Kidney capillary endothelial cell (primary cell): ENCODE measurements around the gene CRMP1.

ENCODE experiments used
- DNase-seq: peaks from one replicate; pipeline ENCODE4 v3.0.0-alpha.2; 2018; ENCODE audit warnings: low spot score

The CRMP1 gene

DNA sequence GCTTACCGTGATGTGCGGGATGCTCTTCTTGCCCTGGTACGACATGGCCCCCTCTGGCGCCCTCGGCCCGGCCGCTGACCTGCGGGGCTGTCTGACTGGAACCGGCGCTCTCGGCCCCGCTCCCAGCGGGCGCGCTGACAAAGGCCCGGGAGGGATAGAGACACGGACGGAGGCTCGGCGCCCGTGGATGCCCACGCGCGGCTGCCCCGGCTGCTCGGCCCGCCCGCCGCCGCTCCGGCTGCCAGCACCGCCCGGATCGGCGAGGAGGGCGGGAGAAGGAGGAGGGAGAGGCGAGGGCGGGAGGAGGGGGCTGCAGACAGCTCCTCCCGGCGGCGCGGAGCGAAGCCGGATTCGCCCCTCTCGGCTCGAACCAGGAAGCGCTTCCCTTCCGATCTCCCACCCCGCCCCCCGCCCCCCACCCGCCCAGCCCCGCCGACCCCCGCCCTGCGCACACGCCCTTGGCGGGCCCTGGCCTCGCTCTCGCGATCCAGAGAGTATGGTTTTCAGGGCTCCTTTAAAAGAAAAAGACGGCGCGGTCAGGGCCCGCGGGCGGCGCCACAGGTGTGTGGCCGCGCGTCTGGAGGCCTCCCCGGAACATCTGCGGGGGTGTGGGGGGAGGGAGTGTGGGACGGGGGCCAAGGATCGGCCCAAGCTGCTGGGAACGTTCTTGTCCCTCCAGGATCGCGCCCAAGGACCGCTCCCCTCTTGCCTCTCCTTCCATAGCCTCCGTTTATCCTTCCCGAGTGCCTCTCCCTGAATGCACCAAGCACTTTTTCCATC, 4.5 kb downstream of the CRMP1 start:
- DNase-seq, result peak; percentile 38

DNA sequence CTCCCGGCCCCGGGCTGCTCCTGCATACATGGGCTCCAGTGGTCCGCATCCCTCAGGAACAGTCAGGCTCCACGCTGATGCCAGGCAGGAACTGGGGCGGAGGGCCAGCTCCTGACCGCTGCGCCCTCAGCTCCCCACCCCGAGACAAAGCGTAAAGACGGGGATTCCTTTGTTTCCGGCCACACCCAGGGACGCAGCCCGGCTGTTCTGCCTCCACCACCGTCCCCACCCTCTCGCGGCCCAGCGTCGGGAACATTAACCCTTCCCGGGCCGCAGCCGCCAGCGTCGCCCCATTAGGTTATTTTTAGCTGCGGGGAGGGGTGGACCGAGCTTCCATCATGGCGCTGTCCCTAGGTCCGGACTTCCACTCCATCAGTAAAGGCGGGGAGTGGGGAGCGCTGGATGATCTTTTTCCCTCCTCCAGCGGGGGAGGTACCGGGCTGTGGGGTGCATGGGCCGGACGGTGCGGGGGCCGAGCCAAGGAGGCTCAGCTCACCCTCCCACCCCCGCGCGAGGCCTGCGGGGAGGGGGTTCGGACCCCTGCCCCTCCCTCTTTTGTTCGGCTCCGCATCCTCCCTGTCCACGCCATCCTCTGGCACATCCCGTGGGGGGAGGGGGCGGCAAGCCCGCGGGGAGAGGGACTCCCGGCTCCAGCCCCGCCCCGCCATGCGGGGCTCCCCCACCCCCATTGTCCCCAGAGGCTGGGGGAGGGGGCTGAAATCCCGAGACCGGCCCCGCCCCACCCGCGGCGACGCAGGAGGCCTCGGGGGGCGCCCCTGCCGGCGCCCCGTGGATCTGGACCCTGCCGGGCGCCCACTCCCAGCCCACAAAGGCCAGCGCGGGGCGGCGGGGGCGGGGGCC, 5.3 kb downstream of the CRMP1 start:
- DNase-seq, result peak; percentile 57

DNA sequence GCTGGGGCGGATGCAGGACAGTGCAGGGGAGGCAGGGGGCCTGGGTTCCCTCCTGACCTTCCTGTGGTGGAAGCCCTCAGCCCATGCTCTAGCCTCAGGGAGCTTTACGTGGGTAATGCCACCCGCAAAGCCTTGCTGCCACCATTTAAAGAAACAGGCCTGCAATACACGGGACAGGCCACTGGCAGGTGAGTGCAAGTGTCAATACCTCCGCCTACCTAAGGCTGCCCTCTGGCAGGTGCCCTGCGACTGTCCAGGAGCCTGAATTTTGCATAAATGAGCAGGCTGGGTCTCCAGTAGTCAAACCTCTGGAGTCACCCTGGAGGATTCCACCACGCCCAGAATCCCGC, 5.9 kb downstream of the CRMP1 start:
- no peak for DNase-seq

DNA sequence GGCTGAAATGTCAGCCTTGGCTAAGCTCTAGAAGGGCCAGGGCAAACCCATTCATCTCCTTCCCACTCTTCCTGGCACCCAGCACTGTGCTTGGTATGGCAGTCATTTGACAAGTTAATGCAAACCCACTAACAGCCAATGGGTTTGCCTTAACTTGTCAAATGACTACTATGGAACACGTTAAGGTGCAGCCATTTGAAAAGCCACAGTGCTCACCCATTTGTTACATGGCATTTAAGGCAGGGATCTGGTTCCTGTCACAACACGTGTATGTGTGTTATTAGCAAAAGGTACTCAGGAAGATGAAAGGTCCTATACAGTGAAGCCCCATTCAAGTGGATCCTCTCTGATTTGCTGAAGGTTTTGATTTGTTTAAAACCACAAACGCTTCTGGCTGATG, 7.2 kb downstream of the CRMP1 start:
- DNase-seq, result no peak

DNA sequence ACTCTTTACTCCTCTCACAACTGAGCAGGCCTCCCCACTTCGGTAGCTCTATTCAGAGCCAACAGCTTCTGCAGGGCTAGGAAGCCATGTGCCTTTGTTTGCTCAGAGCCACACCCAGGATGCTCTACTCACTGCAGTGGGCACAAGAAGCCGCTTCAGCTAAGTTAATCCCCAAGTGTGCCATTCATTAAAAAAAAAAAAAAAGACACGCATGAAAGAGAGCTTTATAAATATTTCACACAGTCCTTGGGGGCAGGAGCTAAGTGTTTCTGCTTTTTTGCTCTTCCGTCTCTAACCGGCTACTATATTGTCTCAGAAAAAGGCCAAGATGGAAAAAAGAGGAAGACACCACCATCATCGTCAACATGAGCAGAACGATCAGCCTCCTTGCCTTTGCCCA, 8.1 kb downstream of the CRMP1 start:
- DNase-seq, result no peak

DNA sequence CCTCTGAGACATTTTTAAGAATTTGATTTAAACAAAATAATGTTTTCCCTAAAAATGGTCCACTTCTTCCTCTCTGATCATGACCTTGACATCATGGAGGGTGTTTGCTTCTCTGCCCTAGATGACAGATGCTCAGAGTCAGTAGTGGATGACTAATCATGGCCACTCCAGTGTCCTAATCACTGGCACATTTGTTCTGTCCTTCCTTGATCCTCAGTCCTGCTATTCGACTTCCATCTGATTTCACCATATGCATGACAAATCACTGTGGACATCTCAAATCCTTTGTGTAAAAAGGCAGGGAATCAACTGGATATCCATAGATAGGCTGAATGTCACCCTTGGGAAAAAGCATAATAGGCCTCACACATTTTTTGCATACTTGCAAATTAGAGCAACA, 9.0 kb downstream of the CRMP1 start:
- DNase-seq, result no peak

- DNase-seq, result no peak
Observed at GRCh38 chr4:5882947-5883346, 9.9 kb downstream of the CRMP1 start.

GRCh38 chr4:5881340-5881739, 11.5 kb downstream of the CRMP1 start:
- no peak for DNase-seq

DNA sequence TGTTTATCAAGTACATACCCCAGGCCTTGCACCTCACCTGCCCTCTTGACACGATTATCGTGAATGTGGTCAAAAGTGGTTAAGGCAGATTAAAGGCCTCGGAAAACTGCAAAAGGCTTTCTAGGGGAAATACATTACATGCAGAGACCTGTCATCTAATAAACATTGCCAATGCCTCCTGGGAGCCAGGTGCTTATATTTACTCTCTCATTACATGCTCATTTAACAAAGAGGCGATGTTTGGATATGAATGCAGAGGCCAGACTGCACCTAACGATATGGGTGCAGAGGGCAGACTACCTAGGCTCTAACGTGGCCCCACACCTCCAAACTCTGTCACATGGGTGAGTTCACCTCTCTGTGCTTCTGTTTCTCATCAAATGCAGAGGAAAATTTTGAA, 14.5 kb downstream of the CRMP1 start:
- DNase-seq, result no peak

GRCh38 chr4:5877392-5877791, 15.5 kb downstream of the CRMP1 start:
- DNase-seq, result no peak

GRCh38 chr4:5874811-5875449, 18.0 kb downstream of the CRMP1 start:
- no peak for DNase-seq

DNA sequence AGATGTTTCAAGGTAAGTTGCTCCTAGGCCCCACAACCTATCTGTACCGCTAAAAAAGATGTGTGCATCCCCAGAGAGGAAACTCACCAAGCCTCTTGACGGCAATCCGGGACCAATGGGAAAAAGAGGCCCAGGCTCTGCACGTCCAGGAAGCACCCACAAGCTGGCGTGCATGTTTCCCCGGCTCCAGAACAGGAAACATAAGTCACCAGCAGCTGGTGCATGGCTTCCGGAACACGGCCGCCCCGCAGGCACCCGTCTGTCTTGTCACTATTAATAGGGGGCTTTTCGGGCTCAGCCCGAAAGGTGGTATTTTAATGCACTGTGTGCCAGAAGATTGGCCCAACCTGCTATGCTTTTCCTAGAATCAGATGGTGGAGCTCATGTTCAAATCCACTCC, 22.2 kb downstream of the CRMP1 start:
- peak; percentile 96 for DNase-seq

DNA sequence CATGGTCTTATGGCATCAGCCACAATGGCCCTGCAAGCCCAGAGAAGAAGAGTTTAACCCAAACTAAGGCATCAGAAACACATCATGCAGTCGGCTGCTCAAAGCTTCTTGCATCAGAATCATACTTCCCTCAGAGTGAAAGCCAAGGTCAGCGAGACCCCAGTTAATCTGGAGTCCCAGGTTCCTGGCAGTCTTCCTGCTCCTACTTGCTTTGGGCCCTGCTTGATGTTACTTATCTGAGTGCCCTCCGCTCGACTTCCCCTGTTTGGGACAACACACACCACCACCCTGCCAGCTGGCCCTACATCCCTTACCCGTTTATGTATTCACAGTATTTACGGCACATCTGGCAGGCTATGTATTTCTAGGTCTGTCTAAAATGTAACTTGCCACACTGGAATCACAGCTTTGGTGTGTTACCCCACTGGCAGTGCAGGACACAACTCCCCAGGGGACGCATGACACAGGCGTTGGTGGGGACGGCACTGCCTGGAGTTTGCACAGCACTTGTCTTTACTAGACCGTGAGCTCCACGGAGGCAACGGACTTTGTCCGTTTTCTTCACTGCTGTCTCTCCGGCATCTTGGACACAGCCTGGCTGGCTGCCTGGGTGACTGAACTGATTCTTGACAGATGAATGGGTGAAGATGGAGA, 22.8 kb downstream of the CRMP1 start:
- no peak for DNase-seq

- DNase-seq, result no peak
Observed at GRCh38 chr4:5867866-5868265, 25.0 kb downstream of the CRMP1 start.

GRCh38 chr4:5866841-5867813, 25.8 kb downstream of the CRMP1 start:
- no peak for DNase-seq

DNA sequence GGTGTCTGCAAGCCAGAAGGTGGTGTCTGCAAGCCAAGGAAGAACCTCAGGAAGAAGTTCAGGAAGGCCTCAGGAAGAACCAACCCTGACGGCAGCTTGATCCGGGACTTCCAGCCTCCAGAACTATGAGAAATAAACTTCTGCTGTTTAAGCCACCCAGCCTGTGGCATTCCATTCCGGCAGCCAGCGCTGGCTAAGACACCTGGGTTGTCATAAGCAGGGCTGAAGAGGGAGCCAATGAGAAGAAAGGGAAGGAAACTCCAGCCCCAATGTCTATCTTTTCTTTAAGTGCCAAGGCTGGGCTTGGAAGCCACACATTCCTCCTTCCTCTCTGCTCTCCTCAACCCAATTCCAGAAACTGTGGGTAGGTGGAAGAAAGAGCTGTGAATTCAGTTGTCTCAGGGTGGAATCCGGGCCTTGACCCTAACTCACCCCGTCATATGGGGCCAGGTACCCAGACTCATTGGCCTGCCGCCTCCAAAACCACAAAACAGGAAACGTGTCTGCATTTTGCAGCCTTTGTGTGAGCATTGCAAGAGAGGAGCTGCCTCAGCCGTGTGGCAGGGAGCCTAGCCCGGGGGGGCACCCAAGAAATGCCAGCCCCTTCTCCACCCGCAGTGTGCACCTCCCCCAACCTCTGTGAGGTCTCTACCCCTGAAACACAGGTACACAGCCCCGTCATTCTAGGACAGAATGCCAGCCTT, 26.8 kb downstream of the CRMP1 start:
- no peak for DNase-seq

GRCh38 chr4:5863461-5864113, 29.3 kb downstream of the CRMP1 start:
- peak; percentile 99 for DNase-seq

- DNase-seq, result no peak
Observed at GRCh38 chr4:5858020-5858769, 34.7 kb downstream of the CRMP1 start.

- no peak for DNase-seq
Observed at GRCh38 chr4:5857199-5857598, 35.7 kb downstream of the CRMP1 start.
